ENCODE data around the gene SYF2. TPM values are rescaled to one million over a fixed set of nuclear protein-coding genes. Genes with fewer than 3 reads are reported as not detected.
A peak's percentile ranks its signal among the peaks of the same experiment; 100 is the strongest.

The SYF2 gene
- total and polyA plus RNA-seq, 2 of the 13 experiments (the other 11 are each of a cell fraction or from before 2014, with no cell fraction given), result 17.8 to 34.1 TPM

- TF ChIP-seq ZNF574 (CRISPR knock-in tag; IDR thresholded peaks at IDR 0.05), result no peak; the same call in 1 of the 2 replicates
- TF ChIP-seq HNRNPLL (IDR thresholded peaks at IDR 0.05; ENCODE audit: low read depth, low read length, poor library complexity, severe bottlenecking), result no peak
- no peak for TF ChIP-seq TBP (CRISPR knock-in tag; IDR thresholded peaks at IDR 0.05)
- no peak for TF ChIP-seq MEIS1 (CRISPR knock-in tag; IDR thresholded peaks at IDR 0.05; ENCODE audit: borderline replicate concordance)
- TF ChIP-seq ASH2L (IDR thresholded peaks at IDR 0.05; ENCODE audit: insufficient read length, low read depth, low read length), result peak; percentile 1
- TF ChIP-seq BRD4 (CRISPR knock-in tag; IDR thresholded peaks at IDR 0.05), result no peak
- TF ChIP-seq ELF4 (CRISPR knock-in tag; IDR thresholded peaks at IDR 0.05; ENCODE audit: borderline replicate concordance), result no peak
- no peak; the same call in none of the 2 replicates for TF ChIP-seq ZNF331 (CRISPR knock-in tag; IDR thresholded peaks at IDR 0.05)
- TF ChIP-seq ZFP90 (CRISPR knock-in tag; IDR thresholded peaks at IDR 0.05; ENCODE audit: borderline replicate concordance), result no peak
- TF ChIP-seq ZNF513 (CRISPR knock-in tag; conservative IDR thresholded peaks at IDR 0.05), result no peak
- no peak for TF ChIP-seq ELF3 (CRISPR knock-in tag; IDR thresholded peaks at IDR 0.05)
- TF ChIP-seq, protein P1, sequence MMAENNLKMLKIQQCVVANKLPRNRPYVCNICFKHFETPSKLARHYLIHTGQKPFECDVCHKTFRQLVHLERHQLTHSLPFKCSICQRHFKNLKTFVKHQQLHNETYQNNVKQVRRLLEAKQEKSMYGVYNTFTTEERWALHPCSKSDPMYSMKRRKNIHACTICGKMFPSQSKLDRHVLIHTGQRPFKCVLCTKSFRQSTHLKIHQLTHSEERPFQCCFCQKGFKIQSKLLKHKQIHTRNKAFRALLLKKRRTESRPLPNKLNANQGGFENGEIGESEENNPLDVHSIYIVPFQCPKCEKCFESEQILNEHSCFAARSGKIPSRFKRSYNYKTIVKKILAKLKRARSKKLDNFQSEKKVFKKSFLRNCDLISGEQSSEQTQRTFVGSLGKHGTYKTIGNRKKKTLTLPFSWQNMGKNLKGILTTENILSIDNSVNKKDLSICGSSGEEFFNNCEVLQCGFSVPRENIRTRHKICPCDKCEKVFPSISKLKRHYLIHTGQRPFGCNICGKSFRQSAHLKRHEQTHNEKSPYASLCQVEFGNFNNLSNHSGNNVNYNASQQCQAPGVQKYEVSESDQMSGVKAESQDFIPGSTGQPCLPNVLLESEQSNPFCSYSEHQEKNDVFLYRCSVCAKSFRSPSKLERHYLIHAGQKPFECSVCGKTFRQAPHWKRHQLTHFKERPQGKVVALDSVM (CRISPR knock-in tag; IDR thresholded peaks at IDR 0.05), result no peak
- no peak for TF ChIP-seq TCF7 (IDR thresholded peaks at IDR 0.05; ENCODE audit: low read depth)
- no peak for TF ChIP-seq KAT2B (IDR thresholded peaks at IDR 0.05; ENCODE audit: borderline replicate concordance, low read depth, low read length)
- TF ChIP-seq MXD3 (CRISPR knock-in tag; IDR thresholded peaks at IDR 0.05), result no peak; the same call in 1 of the 2 replicates
- 0 out of 2 replicates have a peak, but pooled peaks have one; percentile 40 for TF ChIP-seq SP5 (CRISPR knock-in tag; IDR thresholded peaks at IDR 0.05; ENCODE audit: borderline replicate concordance, low read depth)
- no peak for TF ChIP-seq TEF (CRISPR knock-in tag; IDR thresholded peaks at IDR 0.05)
- TF ChIP-seq ZNF121 (CRISPR knock-in tag; IDR thresholded peaks at IDR 0.05), result no peak
- TF ChIP-seq, protein P2, sequence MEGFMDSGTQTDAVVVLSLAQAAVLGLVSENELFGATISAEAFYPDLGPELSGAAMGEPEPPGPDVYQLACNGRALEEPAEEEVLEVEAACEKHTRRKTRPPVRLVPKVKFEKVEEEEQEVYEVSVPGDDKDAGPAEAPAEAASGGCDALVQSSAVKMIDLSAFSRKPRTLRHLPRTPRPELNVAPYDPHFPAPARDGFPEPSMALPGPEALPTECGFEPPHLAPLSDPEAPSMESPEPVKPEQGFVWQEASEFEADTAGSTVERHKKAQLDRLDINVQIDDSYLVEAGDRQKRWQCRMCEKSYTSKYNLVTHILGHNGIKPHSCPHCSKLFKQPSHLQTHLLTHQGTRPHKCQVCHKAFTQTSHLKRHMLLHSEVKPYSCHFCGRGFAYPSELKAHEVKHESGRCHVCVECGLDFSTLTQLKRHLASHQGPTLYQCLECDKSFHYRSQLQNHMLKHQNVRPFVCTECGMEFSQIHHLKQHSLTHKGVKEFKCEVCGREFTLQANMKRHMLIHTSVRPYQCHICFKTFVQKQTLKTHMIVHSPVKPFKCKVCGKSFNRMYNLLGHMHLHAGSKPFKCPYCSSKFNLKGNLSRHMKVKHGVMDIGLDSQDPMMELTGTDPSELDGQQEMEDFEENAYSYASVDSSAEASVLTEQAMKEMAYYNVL (CRISPR knock-in tag; IDR thresholded peaks at IDR 0.05; ENCODE audit: borderline replicate concordance), result peak; percentile 62; the same call in 1 of the 2 replicates
Observed at GRCh38 chr1:25197235-25197975, 34.9 kb downstream of the SYF2 start (continued).

Data from HepG2 (cell line).